ENCODE measurements around the gene SYPL1.
"Not testable (repeated sequence)": the region's sequence is repeated elsewhere in the genome, so short reads cannot be mapped to it uniquely, and the experiment has no call there.

SYPL1 gene

GRCh38 chr7:106112118-106112971, at the start of gene SYPL1:
SYPL1 (minus strand) TSS chr7:106112312; CDS start chr7:106112208, 104 bp downstream.
- DNase-seq: peak; percentile 45

GRCh38 chr7:106155027-106155426, 42.9 kb upstream of the SYPL1 start:
- no peak for DNase-seq

- peak; percentile 52 for DNase-seq
These were observed 41.9 kb upstream of the SYPL1 start for GRCh38 chr7:106153891-106154449.

GRCh38 chr7:106152313-106152665, 40.2 kb upstream of the SYPL1 start:
- no peak for DNase-seq

- DNase-seq: no peak
These were observed 39.6 kb upstream of the SYPL1 start for GRCh38 chr7:106151459-106152312.

- DNase-seq: no peak
These were observed 31.7 kb upstream of the SYPL1 start for GRCh38 chr7:106143711-106144337.

GRCh38 chr7:106142136-106142535, 30.0 kb upstream of the SYPL1 start:
- DNase-seq: no peak

- DNase-seq: peak; percentile 67
These were observed 28.5 kb upstream of the SYPL1 start for GRCh38 chr7:106140406-106141173.

GRCh38 chr7:106139265-106140251, 27.4 kb upstream of the SYPL1 start:
- no peak for DNase-seq

GRCh38 chr7:106138776-106139175, 26.7 kb upstream of the SYPL1 start:
- DNase-seq: no peak

- not testable (repeated sequence) for DNase-seq
These were observed 26.1 kb upstream of the SYPL1 start for GRCh38 chr7:106138181-106138580.

- DNase-seq: no peak
These were observed 22.1 kb upstream of the SYPL1 start for GRCh38 chr7:106134241-106134640.

GRCh38 chr7:106129291-106129690, 17.2 kb upstream of the SYPL1 start:
- no peak for DNase-seq

GRCh38 chr7:106128836-106129235, 16.7 kb upstream of the SYPL1 start:
- no peak for DNase-seq

- no peak for DNase-seq
These were observed 16.1 kb upstream of the SYPL1 start for GRCh38 chr7:106127984-106128780.

- no peak for DNase-seq
These were observed 14.2 kb upstream of the SYPL1 start for GRCh38 chr7:106126170-106126938.

GRCh38 chr7:106125417-106125816, 13.3 kb upstream of the SYPL1 start:
- DNase-seq: no peak

- DNase-seq: no peak
These were observed 12.1 kb upstream of the SYPL1 start for GRCh38 chr7:106124186-106124585.

- no peak for DNase-seq
These were observed 10.6 kb upstream of the SYPL1 start for GRCh38 chr7:106122713-106123112.
